A673 (cell line): ENCODE results near the gene IPO5.

ENCODE experiments used
- CTCF ChIP-seq: fragments of 300-800, 200-600 bp; sonication (generic); conservative IDR thresholded peaks from 2 replicates; pipeline ENCODE4 v1.5.1; 2017; ENCODE audit warnings: low read depth, mild to moderate bottlenecking, antibody characterized with exemption, low read length, moderate library complexity, mixed read lengths
- EZH2 ChIP-seq: fragments of 200-600 bp; sonication (generic); IDR thresholded peaks from 2 replicates; pipeline ENCODE4 v1.6.1; 2017; ENCODE audit warnings: borderline replicate concordance, low read depth, mild to moderate bottlenecking, mixed read lengths, antibody characterized with exemption, low read length; ENCODE audit not compliant: poor library complexity, severe bottlenecking

GRCh38 chr13:97911311-97912138 lies 42.0 kb upstream of the IPO5 start:
- TF ChIP-seq CTCF (peak; percentile 56), EZH2 (no peak)
